Fibroblast of lung (primary cell): Measurements from ENCODE around the gene HLA-G.

Source experiments
- EZH2 ChIP-seq: IDR thresholded peaks from 2 replicates; pipeline ENCODE4 v1.5.1; 2012; ENCODE audit warnings: low read length, control low read depth, mild to moderate bottlenecking; ENCODE audit errors: missing control alignments
- TF ChIP-seq, protein P1 (sequence below), 2 donors: IDR thresholded peaks in 1 of 2; conservative IDR thresholded peaks in 1 of 2; 1 replicate in 1 of 2; 2 replicates in 1 of 2; pipeline ENCODE4 v1.5.1; 2011 to 2012; ENCODE audit warnings: low read length in 2 of 2, control low read depth in 1 of 2, inconsistent platforms in 1 of 2, low read depth in 1 of 2, mild to moderate bottlenecking in 1 of 2

DNA sequence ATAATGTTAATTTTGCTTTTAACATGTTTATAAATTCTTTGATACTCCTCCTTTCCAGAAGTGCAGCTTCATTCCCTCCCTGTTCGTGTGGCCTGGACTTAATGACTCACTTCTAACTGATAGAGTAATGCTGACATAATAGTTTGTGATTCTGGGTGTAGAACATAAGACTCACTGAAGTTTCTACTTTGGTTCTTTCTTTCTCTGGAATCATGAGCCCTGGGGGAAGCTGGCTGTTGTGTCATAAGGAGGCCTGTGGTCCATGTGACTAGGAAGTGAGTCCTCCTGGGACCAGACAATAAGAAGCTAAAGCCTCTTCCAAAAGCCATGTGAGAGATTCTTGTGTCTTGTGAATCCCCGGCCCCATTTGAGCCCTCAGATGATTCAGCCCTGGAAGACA lies 30.5 kb upstream of the HLA-G start:
- TF ChIP-seq, protein P1, sequence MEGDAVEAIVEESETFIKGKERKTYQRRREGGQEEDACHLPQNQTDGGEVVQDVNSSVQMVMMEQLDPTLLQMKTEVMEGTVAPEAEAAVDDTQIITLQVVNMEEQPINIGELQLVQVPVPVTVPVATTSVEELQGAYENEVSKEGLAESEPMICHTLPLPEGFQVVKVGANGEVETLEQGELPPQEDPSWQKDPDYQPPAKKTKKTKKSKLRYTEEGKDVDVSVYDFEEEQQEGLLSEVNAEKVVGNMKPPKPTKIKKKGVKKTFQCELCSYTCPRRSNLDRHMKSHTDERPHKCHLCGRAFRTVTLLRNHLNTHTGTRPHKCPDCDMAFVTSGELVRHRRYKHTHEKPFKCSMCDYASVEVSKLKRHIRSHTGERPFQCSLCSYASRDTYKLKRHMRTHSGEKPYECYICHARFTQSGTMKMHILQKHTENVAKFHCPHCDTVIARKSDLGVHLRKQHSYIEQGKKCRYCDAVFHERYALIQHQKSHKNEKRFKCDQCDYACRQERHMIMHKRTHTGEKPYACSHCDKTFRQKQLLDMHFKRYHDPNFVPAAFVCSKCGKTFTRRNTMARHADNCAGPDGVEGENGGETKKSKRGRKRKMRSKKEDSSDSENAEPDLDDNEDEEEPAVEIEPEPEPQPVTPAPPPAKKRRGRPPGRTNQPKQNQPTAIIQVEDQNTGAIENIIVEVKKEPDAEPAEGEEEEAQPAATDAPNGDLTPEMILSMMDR (conservative IDR thresholded peaks at IDR 0.05 in 1 of 2, IDR thresholded peaks at IDR 0.05 in 1 of 2; ENCODE audit: low read depth in 1 of 2, low read length in 2 of 2): no peak
- TF ChIP-seq EZH2: no peak
